GM21825 (cell line): ENCODE results near the gene ASIC1.

ENCODE experiments used
- ATAC-seq: cut with Tn5 transposase; IDR thresholded peaks from one replicate; pipeline ENCODE4 v1.9.1; 2021; ENCODE audit warnings: mild to moderate bottlenecking, moderate library complexity; ENCODE audit not compliant: unreplicated experiment

ASIC1 gene

GRCh38 chr12:50105913-50106450, 48.6 kb downstream of the ASIC1 start:
- no peak for ATAC-seq

- ATAC-seq: no peak
These were observed 49.5 kb downstream of the ASIC1 start for GRCh38 chr12:50106907-50107306.

- ATAC-seq: no peak
These were observed 50.2 kb downstream of the ASIC1 start for GRCh38 chr12:50107416-50108268.

GRCh38 chr12:50109319-50109718, 51.9 kb downstream of the ASIC1 start:
- no peak for ATAC-seq

- ATAC-seq: no peak
These were observed 52.8 kb downstream of the ASIC1 start for GRCh38 chr12:50110127-50110761.

GRCh38 chr12:50110762-50111351, 53.5 kb downstream of the ASIC1 start:
- no peak for ATAC-seq

- ATAC-seq: no peak
These were observed 53.9 kb downstream of the ASIC1 start for GRCh38 chr12:50111395-50111692.

- ATAC-seq: peak; percentile 69
These were observed 54.5 kb downstream of the ASIC1 start, which contains the start of gene COX14 for GRCh38 chr12:50111693-50112455. Gene COX14, plus strand, starts transcription at chr12:50112236. Its CDS starts 7,808 bp downstream, at chr12:50120044.

GRCh38 chr12:50112456-50113218, 55.2 kb downstream of the ASIC1 start:
- no peak for ATAC-seq

- ATAC-seq: no peak
These were observed 59.7 kb downstream of the ASIC1 start for GRCh38 chr12:50117057-50117622.

GRCh38 chr12:50119387-50119786, 62.0 kb downstream of the ASIC1 start:
- no peak for ATAC-seq

- no peak for ATAC-seq
These were observed 63.1 kb downstream of the ASIC1 start for GRCh38 chr12:50120521-50120920.

- no peak for ATAC-seq
These were observed 63.6 kb downstream of the ASIC1 start for GRCh38 chr12:50120953-50121352.

- no peak for ATAC-seq
These were observed 64.2 kb downstream of the ASIC1 start for GRCh38 chr12:50121641-50122040.

- ATAC-seq: no peak
These were observed 65.8 kb downstream of the ASIC1 start for GRCh38 chr12:50123203-50123602.

- ATAC-seq: no peak
These were observed 70.2 kb downstream of the ASIC1 start for GRCh38 chr12:50127546-50127945.

GRCh38 chr12:50129290-50129689, 71.9 kb downstream of the ASIC1 start:
- no peak for ATAC-seq

GRCh38 chr12:50132505-50133135, 75.2 kb downstream of the ASIC1 start:
- ATAC-seq: no peak
